ENCODE data around the gene ETV2. TPM values are rescaled to one million over a fixed set of nuclear protein-coding genes. Genes with fewer than 3 reads are reported as not detected.
"Not testable (repeated sequence)": the region's sequence is repeated elsewhere in the genome, so short reads cannot be mapped to it uniquely, and the experiment has no call there.

ETV2 gene
- polyA plus RNA-seq, 1 donor from 2014 or later: 0.58 TPM

DNA sequence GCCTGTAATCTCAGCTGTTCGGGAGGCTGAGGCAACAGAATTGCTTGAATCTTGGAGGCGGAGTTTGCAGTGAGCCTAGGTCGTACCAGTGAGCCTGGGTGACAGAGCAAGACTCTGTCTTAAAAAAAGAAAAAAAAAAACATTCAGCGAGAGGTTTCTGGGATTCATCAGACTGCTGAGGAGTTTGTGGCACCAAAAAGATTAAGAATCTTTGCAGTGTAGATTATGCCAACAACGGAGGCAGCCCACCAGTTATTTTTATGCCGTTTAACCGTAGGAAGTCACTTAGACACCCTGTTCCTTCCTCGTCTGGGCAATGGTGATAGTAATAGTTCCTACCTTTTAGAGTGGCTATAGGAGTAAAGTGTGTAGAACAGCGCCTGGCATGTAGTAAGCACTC lies 9.0 kb downstream of the ETV2 start:
- H3K9me3 ChIP-seq (ENCODE audit: low read length): no peaks in the 10 kb centered on the region
- no peak overlapping the region for H3K4me2 ChIP-seq (ENCODE audit: low read length)
- H3K27ac ChIP-seq (ENCODE audit: low read length): no peak overlapping the region
- no peaks in the 10 kb centered on the region for H3K27me3 ChIP-seq (ENCODE audit: insufficient read depth, low read depth, low read length)
- H3K9ac ChIP-seq (ENCODE audit: low read length): no peak overlapping the region
- H3K9me2 ChIP-seq (ENCODE audit: insufficient read depth, low read length): no peaks in the 10 kb centered on the region
- H3K36me3 ChIP-seq (ENCODE audit: insufficient read depth, low read length): no peaks in the 10 kb centered on the region
- H3F3A ChIP-seq (ENCODE audit: insufficient read depth, low read length, poor library complexity, severe bottlenecking): no peaks in the 10 kb centered on the region
- no peak overlapping the region for H2AFZ ChIP-seq (ENCODE audit: low read depth, low read length)
- H3K79me2 ChIP-seq (replicated peaks; ENCODE audit: insufficient read depth, low read length): peaks cover 12% of the 10 kb centered on the region
- H4K20me1 ChIP-seq (ENCODE audit: insufficient read depth): no peaks in the 10 kb centered on the region
- no peak for TF ChIP-seq CTCF (IDR thresholded peaks at IDR 0.05; ENCODE audit: poor library complexity, severe bottlenecking)
- TF ChIP-seq RAD21 (conservative IDR thresholded peaks at IDR 0.05): no peak
- no peak for TF ChIP-seq SMC3 (conservative IDR thresholded peaks at IDR 0.05; ENCODE audit: poor library complexity)
- TF ChIP-seq, protein P1, sequence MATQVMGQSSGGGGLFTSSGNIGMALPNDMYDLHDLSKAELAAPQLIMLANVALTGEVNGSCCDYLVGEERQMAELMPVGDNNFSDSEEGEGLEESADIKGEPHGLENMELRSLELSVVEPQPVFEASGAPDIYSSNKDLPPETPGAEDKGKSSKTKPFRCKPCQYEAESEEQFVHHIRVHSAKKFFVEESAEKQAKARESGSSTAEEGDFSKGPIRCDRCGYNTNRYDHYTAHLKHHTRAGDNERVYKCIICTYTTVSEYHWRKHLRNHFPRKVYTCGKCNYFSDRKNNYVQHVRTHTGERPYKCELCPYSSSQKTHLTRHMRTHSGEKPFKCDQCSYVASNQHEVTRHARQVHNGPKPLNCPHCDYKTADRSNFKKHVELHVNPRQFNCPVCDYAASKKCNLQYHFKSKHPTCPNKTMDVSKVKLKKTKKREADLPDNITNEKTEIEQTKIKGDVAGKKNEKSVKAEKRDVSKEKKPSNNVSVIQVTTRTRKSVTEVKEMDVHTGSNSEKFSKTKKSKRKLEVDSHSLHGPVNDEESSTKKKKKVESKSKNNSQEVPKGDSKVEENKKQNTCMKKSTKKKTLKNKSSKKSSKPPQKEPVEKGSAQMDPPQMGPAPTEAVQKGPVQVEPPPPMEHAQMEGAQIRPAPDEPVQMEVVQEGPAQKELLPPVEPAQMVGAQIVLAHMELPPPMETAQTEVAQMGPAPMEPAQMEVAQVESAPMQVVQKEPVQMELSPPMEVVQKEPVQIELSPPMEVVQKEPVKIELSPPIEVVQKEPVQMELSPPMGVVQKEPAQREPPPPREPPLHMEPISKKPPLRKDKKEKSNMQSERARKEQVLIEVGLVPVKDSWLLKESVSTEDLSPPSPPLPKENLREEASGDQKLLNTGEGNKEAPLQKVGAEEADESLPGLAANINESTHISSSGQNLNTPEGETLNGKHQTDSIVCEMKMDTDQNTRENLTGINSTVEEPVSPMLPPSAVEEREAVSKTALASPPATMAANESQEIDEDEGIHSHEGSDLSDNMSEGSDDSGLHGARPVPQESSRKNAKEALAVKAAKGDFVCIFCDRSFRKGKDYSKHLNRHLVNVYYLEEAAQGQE (IDR thresholded peaks at IDR 0.05; ENCODE audit: borderline replicate concordance): no peak
- TF ChIP-seq TAF1 (IDR thresholded peaks at IDR 0.05; ENCODE audit: low read depth): no peak
- no peak for TF ChIP-seq MXI1 (conservative IDR thresholded peaks at IDR 0.05; ENCODE audit: poor library complexity, severe bottlenecking)
- no peak for TF ChIP-seq EZH2 (IDR thresholded peaks at IDR 0.05; ENCODE audit: borderline replicate concordance, insufficient read depth, low read length, poor library complexity, severe bottlenecking)
- no peak for TF ChIP-seq POLR2AphosphoS5 (IDR thresholded peaks at IDR 0.05)
- no peak for TF ChIP-seq EP300 (conservative IDR thresholded peaks at IDR 0.05; ENCODE audit: poor library complexity, severe bottlenecking)
- H3K4me3 ChIP-seq (ENCODE audit: low read length): no peak overlapping the region

DNA sequence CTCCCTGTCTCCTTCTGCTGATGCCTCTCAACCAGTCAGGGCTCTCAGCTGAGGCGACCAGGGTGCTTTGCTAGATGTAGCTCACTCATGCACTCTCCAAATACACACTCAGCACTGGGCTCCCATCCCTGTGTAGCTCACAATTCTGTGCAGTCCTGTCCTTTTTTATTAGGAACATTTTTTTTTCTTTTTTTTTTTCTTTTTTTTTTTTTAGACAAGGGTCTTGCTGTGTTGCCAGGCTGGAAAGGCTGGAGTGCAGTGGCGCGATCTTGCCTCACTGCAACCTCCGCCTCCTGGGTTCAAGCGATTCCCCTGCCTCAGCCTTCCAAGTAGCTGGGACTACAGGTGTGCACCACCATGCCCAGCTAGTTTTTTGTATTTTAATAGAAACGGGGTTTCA lies 13.3 kb downstream of the ETV2 start:
- H3K27me3 ChIP-seq (ENCODE audit: insufficient read depth, low read depth, low read length); H3K9me3 ChIP-seq (ENCODE audit: low read length); H4K20me1 ChIP-seq (ENCODE audit: insufficient read depth); H3K4me3 ChIP-seq (ENCODE audit: low read length); H3F3A ChIP-seq (ENCODE audit: insufficient read depth, low read length, poor library complexity, severe bottlenecking); H3K79me2 ChIP-seq (replicated peaks; ENCODE audit: insufficient read depth, low read length); H2AFZ ChIP-seq (ENCODE audit: low read depth, low read length); H3K36me3 ChIP-seq (ENCODE audit: insufficient read depth, low read length); H3K4me2 ChIP-seq (ENCODE audit: low read length); H3K9me2 ChIP-seq (ENCODE audit: insufficient read depth, low read length); H3K27ac ChIP-seq (ENCODE audit: low read length); H3K9ac ChIP-seq (ENCODE audit: low read length): not testable (repeated sequence)

DNA sequence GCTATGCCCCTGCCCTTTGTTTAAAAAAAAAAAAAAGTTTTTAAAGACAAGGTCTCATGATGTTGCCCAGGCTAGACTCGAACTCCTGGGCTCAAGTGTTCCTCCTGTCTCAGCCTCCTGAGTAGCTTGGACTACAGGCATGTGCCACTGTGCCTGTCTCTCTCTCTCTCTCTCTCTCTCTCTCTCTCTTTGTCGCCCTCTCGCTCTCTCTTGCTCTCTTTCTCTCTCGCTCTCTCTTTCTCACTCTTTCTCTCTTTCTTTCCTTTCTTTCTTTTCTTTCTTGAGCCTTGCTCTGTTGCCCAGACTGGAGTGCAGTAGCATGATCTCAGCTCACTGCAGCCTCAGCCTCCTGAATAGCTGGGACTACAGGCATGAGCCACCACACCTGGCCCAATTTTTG lies 14.1 kb downstream of the ETV2 start:
- TF ChIP-seq, protein P1 (IDR thresholded peaks at IDR 0.05; ENCODE audit: borderline replicate concordance): no peak
- TF ChIP-seq RAD21 (conservative IDR thresholded peaks at IDR 0.05): no peak
- TF ChIP-seq SMC3 (conservative IDR thresholded peaks at IDR 0.05; ENCODE audit: poor library complexity): no peak
- TF ChIP-seq MXI1 (conservative IDR thresholded peaks at IDR 0.05; ENCODE audit: poor library complexity, severe bottlenecking): no peak
- TF ChIP-seq EP300 (conservative IDR thresholded peaks at IDR 0.05; ENCODE audit: poor library complexity, severe bottlenecking): no peak
- TF ChIP-seq POLR2AphosphoS5 (IDR thresholded peaks at IDR 0.05): no peak
- no peak for TF ChIP-seq EZH2 (IDR thresholded peaks at IDR 0.05; ENCODE audit: borderline replicate concordance, insufficient read depth, low read length, poor library complexity, severe bottlenecking)
- TF ChIP-seq TAF1 (IDR thresholded peaks at IDR 0.05; ENCODE audit: low read depth): no peak
- TF ChIP-seq CTCF (IDR thresholded peaks at IDR 0.05; ENCODE audit: poor library complexity, severe bottlenecking): no peak
- H3K36me3 ChIP-seq (ENCODE audit: insufficient read depth, low read length): peaks cover 5% of the 10 kb centered on the region
- no peak overlapping the region for H3K9ac ChIP-seq (ENCODE audit: low read length)
- no peaks in the 10 kb centered on the region for H3K79me2 ChIP-seq (replicated peaks; ENCODE audit: insufficient read depth, low read length)
- H3K27me3 ChIP-seq (ENCODE audit: insufficient read depth, low read depth, low read length): no peaks in the 10 kb centered on the region
- no peak overlapping the region for H3K4me2 ChIP-seq (ENCODE audit: low read length)
- H3K27ac ChIP-seq (ENCODE audit: low read length): no peak overlapping the region
- H3K9me3 ChIP-seq (ENCODE audit: low read length): no peaks in the 10 kb centered on the region
- no peaks in the 10 kb centered on the region for H3K9me2 ChIP-seq (ENCODE audit: insufficient read depth, low read length)
- H4K20me1 ChIP-seq (ENCODE audit: insufficient read depth): no peaks in the 10 kb centered on the region
- H3K4me3 ChIP-seq (ENCODE audit: low read length): no peak overlapping the region
- no peaks in the 10 kb centered on the region for H3F3A ChIP-seq (ENCODE audit: insufficient read depth, low read length, poor library complexity, severe bottlenecking)
- H2AFZ ChIP-seq (ENCODE audit: low read depth, low read length): no peak overlapping the region
